Cardiac muscle cell (in vitro differentiated cells and primary cell): ENCODE measurements around the gene BCL6. TPM values are rescaled to one million over a fixed set of nuclear protein-coding genes. Genes with fewer than 3 reads are reported as not detected.

ENCODE experiments used
- DNase-seq, 2 donors: peaks; one replicate each; pipeline versions ENCODE4 v3.0.0 to v3.0.0-alpha.2; 2010 to 2017; ENCODE audit warnings: low read depth in 1 of 2, low spot score in 1 of 2
- H3K27ac ChIP-seq: fragments of 200-600 bp; sonication (generic); 2 replicates; pipeline ENCODE4 v1.5.1; 2016
- H3K27me3 ChIP-seq: fragments of 200-600 bp; sonication (generic); 2 replicates; pipeline ENCODE4 v1.6.0; 2016; ENCODE audit warnings: control low read depth
- H3K36me3 ChIP-seq: fragments of 200-600 bp; sonication (generic); 2 replicates; pipeline ENCODE4 v1.5.1; 2016; ENCODE audit warnings: control low read depth
- H3K4me1 ChIP-seq: fragments of 200-600 bp; sonication (generic); 2 replicates; pipeline ENCODE4 v1.8.1; 2017; ENCODE audit warnings: low read depth, mild to moderate bottlenecking, mixed run types
- H3K4me3 ChIP-seq: fragments of 200-600 bp; sonication (generic); 2 replicates; pipeline ENCODE4 v1.5.1; 2016; ENCODE audit warnings: mild to moderate bottlenecking
- H3K9me3 ChIP-seq: fragments of 200-600 bp; sonication (generic); 2 replicates; pipeline ENCODE4 v1.5.1; 2017; ENCODE audit warnings: low read depth, mild to moderate bottlenecking, control low read depth
- CTCF ChIP-seq: IDR thresholded peaks from 2 replicates; pipeline ENCODE4 v1.5.1; 2012; ENCODE audit warnings: low read depth, mild to moderate bottlenecking, low read length
- polyA plus RNA-seq: library from polyadenylated mRNA; unstranded; fragments of >200 nt; fragmentation: Nextera tagmentation; extraction: Ambion mirVana; gene quantifications from 2 replicates; pipeline ENCODE4 v1.2.1, GENCODE V29; 2016
- total RNA-seq: library from RNA; depleted of rRNA; stranded (reverse); fragments of >200 nt; gene quantifications from 2 replicates; pipeline ENCODE4 v1.2.3, GENCODE V29; 2016

Gene BCL6
- total and polyA plus RNA-seq, 2 experiments from 2014 or later = 4.9 to 12.7 TPM

GRCh38 chr3:187679638-187680396, 65.5 kb downstream of the BCL6 start:
- DNase-seq = peak; percentile 86 to 88
- Histone ChIP-seq H3K27me3 (no peaks in the 10 kb centered on the region), H3K27ac (peak overlapping the region; percentile 15), H3K4me1 (peaks cover 6% of the 10 kb centered on the region), H3K4me3 (no peak overlapping the region), H3K9me3 (no peaks in the 10 kb centered on the region), H3K36me3 (no peaks in the 10 kb centered on the region)
- peak; percentile 92 for TF ChIP-seq CTCF

GRCh38 chr3:187678726-187679268, 66.5 kb downstream of the BCL6 start:
- Histone ChIP-seq H3K4me3 (no peak overlapping the region), H3K36me3 (no peaks in the 10 kb centered on the region), H3K4me1 (peaks cover 6% of the 10 kb centered on the region), H3K27ac (no peak overlapping the region), H3K27me3 (no peaks in the 10 kb centered on the region), H3K9me3 (no peaks in the 10 kb centered on the region)
- peak; percentile 80 for TF ChIP-seq CTCF
- peak; percentile 81 to 83 for DNase-seq

GRCh38 chr3:187677604-187678003, 67.7 kb downstream of the BCL6 start:
- peaks cover 3% of the 10 kb centered on the region for H3K27me3 ChIP-seq
- TF ChIP-seq CTCF = no peak
- no peak overlapping the region for H3K4me3 ChIP-seq
- no peaks in the 10 kb centered on the region for H3K36me3 ChIP-seq
- no peaks in the 10 kb centered on the region for H3K9me3 ChIP-seq
- no peak for DNase-seq
- peaks cover 6% of the 10 kb centered on the region for H3K4me1 ChIP-seq
- H3K27ac ChIP-seq = no peak overlapping the region

- Histone ChIP-seq H3K4me1 (no peaks in the 10 kb centered on the region), H3K4me3 (no peak overlapping the region), H3K27me3 (peaks cover 38% of the 10 kb centered on the region), H3K27ac (no peak overlapping the region), H3K9me3 (no peaks in the 10 kb centered on the region), H3K36me3 (no peaks in the 10 kb centered on the region)
- DNase-seq = no peak
- no peak for TF ChIP-seq CTCF
These were observed 72.3 kb downstream of the BCL6 start for GRCh38 chr3:187673012-187673411.

Other genes with a start within 250 kb of the BCL6 start
- gene SST, start 75.1 kb downstream of the BCL6 start, total RNA-seq = 6.0 and 14.1 TPM in 2 replicates
- 8.3 and 10.1 TPM in 2 replicates for gene SST, start 75.1 kb downstream of the BCL6 start, polyA plus RNA-seq
- gene RTP2, start 42.9 kb downstream of the BCL6 start, total RNA-seq = not detected in 2 replicates
- gene RTP2, start 42.9 kb downstream of the BCL6 start, polyA plus RNA-seq = not detected in 2 replicates